ENCODE data around the gene ZNF276. TPM values are rescaled to one million over a fixed set of nuclear protein-coding genes. Genes with fewer than 3 reads are reported as not detected.

The ZNF276 gene
- polyA plus RNA-seq, 1 of the 3 experiments (the other 2 are of a cell fraction) = 24.9 TPM

- H3K9ac ChIP-seq = no peak overlapping the region
- no peak overlapping the region for H3K4me3 ChIP-seq (ENCODE audit: low read depth in 2 of 2, low read length in 1 of 2)
- H3K9me3 ChIP-seq = no peaks in the 10 kb centered on the region
- CTCF ChIA-PET = interaction anchor here (0.9 to 1.2 kb wide), 2 partner anchors 19 to 127 kb away, joined by 3 read pairs; no protein-coding TSS in a partner anchor
- no peaks in the 10 kb centered on the region; the same call in 1 of the 2 replicates for H4K20me1 ChIP-seq (ENCODE audit: insufficient read depth)
- TF ChIP-seq FOXJ3 (CRISPR knock-in tag; IDR thresholded peaks at IDR 0.05) (no peak), FOXM1 (IDR thresholded peaks at IDR 0.05; ENCODE audit: low read depth) (no peak), CTCF (IDR thresholded peaks at IDR 0.05) (no peak), NRF1 (IDR thresholded peaks at IDR 0.05; ENCODE audit: low read depth, low read length) (no peak), EZH2phosphoT487 (IDR thresholded peaks at IDR 0.05; ENCODE audit: borderline replicate concordance, low read depth) (no peak), YY1 (IDR thresholded peaks at IDR 0.05; ENCODE audit: low read depth) (no peak), NFIC (IDR thresholded peaks at IDR 0.05; ENCODE audit: borderline replicate concordance) (no peak), SIN3A (IDR thresholded peaks at IDR 0.05; ENCODE audit: borderline replicate concordance, low read depth, low read length) (no peak), CHD2 (IDR thresholded peaks at IDR 0.05; ENCODE audit: low read length, partially characterized antibody) (no peak), USF1 (IDR thresholded peaks at IDR 0.05; ENCODE audit: borderline replicate concordance, low read depth) (no peak), PBX3 (IDR thresholded peaks at IDR 0.05) (no peak), GATA2 (CRISPR knock-in tag; IDR thresholded peaks at IDR 0.05) (no peak), JUND (IDR thresholded peaks at IDR 0.05) (no peak), MEF2A (IDR thresholded peaks at IDR 0.05; ENCODE audit: borderline replicate concordance, low read depth) (no peak), TAF1 (IDR thresholded peaks at IDR 0.05; ENCODE audit: borderline replicate concordance, low read depth, low read length) (no peak), RAD21 (IDR thresholded peaks at IDR 0.05; ENCODE audit: low read length) (no peak), ZBTB33 (IDR thresholded peaks at IDR 0.05; ENCODE audit: borderline replicate concordance, low read depth) (no peak)
- POLR2A ChIA-PET = no interaction called here
- no peak overlapping the region for H3K27ac ChIP-seq (ENCODE audit: low read depth in 2 of 2, low read length in 1 of 2)
- peaks cover 20% of the 10 kb centered on the region; the same call in 1 of the 2 replicates for H3K79me2 ChIP-seq (ENCODE audit: insufficient read depth)
- WGBS (ENCODE audit: low lambda C conversion rate) = 89% methylated on average over 18 of the region's 21 CpGs
- H3K27me3 ChIP-seq (ENCODE audit: insufficient read depth) = no peaks in the 10 kb centered on the region
- no peaks in the 10 kb centered on the region for H3K9me2 ChIP-seq
- H3K36me3 ChIP-seq (replicated peaks in 1 of 2; ENCODE audit: control insufficient read depth in 1 of 2, insufficient read depth in 2 of 2, low read length in 1 of 2) = peaks cover 53 to 63% of the 10 kb centered on the region in 2 experiments
- peaks cover 9% of the 10 kb centered on the region for H3F3A ChIP-seq (replicated peaks; ENCODE audit: insufficient read depth)
- no peaks in the 10 kb centered on the region; a peak in 1 of 4 replicates for H3K4me1 ChIP-seq (ENCODE audit: control insufficient read depth in 1 of 2, insufficient read depth in 2 of 2, low read depth in 1 of 2, low read length in 1 of 2)
- H3K4me2 ChIP-seq = no peak overlapping the region
- no peak for DNase-seq
- H2AFZ ChIP-seq (ENCODE audit: low read depth) = no peak overlapping the region
These were observed 12.5 kb downstream of the ZNF276 start for GRCh38 chr16:89733792-89734191.

All from SK-N-SH (cell line).